GM21390 (cell line): Measurements from ENCODE around the gene NPBWR2.
"Not testable (repeated sequence)": the region's sequence is repeated elsewhere in the genome, so short reads cannot be mapped to it uniquely, and the experiment has no call there.

ENCODE experiments used
- ATAC-seq: cut with Tn5 transposase; IDR thresholded peaks from one replicate; pipeline ENCODE4 v1.9.1; 2021; ENCODE audit not compliant: unreplicated experiment

NPBWR2 gene

GRCh38 chr20:64144144-64144912 lies 37.0 kb upstream of the NPBWR2 start:
- no peak for ATAC-seq

GRCh38 chr20:64143018-64143801 lies 35.8 kb upstream of the NPBWR2 start:
- ATAC-seq = no peak

- no peak for ATAC-seq
These were observed 35.2 kb upstream of the NPBWR2 start for GRCh38 chr20:64142590-64142989.

GRCh38 chr20:64140956-64141355 lies 33.6 kb upstream of the NPBWR2 start:
- ATAC-seq = no peak

- no peak for ATAC-seq
These were observed 32.9 kb upstream of the NPBWR2 start for GRCh38 chr20:64140061-64140931.

- ATAC-seq = no peak
These were observed 32.1 kb upstream of the NPBWR2 start for GRCh38 chr20:64139199-64140060.

- no peak for ATAC-seq
These were observed 31.0 kb upstream of the NPBWR2 start for GRCh38 chr20:64138276-64138815.

- no peak for ATAC-seq
These were observed 30.2 kb upstream of the NPBWR2 start for GRCh38 chr20:64137598-64138031.

- no peak for ATAC-seq
These were observed 28.8 kb upstream of the NPBWR2 start for GRCh38 chr20:64136004-64136710.

GRCh38 chr20:64134744-64135143 lies 27.4 kb upstream of the NPBWR2 start:
- ATAC-seq = not testable (repeated sequence)

GRCh38 chr20:64133951-64134407 lies 26.6 kb upstream of the NPBWR2 start:
- no peak for ATAC-seq

- no peak for ATAC-seq
These were observed 24.0 kb upstream of the NPBWR2 start for GRCh38 chr20:64131406-64131805.

GRCh38 chr20:64130876-64131275 lies 23.5 kb upstream of the NPBWR2 start:
- no peak for ATAC-seq

- ATAC-seq = no peak
These were observed 22.9 kb upstream of the NPBWR2 start for GRCh38 chr20:64130271-64130670.

GRCh38 chr20:64129146-64129782 lies 21.9 kb upstream of the NPBWR2 start:
- no peak for ATAC-seq

- ATAC-seq = not testable (repeated sequence)
These were observed 16.2 kb upstream of the NPBWR2 start for GRCh38 chr20:64123517-64123916.

- not testable (repeated sequence) for ATAC-seq
These were observed 15.6 kb upstream of the NPBWR2 start for GRCh38 chr20:64122927-64123326.

- ATAC-seq = no peak
These were observed 14.2 kb upstream of the NPBWR2 start for GRCh38 chr20:64121586-64121985.
